GM12872 (cell line): ENCODE data around the gene MXD1.

Source experiments
- CTCF ChIP-seq: IDR thresholded peaks from 3 replicates; pipeline ENCODE4 v1.5.1; 2011; ENCODE audit warnings: low read depth, mild to moderate bottlenecking, low read length, moderate library complexity; ENCODE audit not compliant: insufficient read depth

The MXD1 gene

GRCh38 chr2:69945441-69945840 lies 30.5 kb downstream of the MXD1 start:
- no peak for TF ChIP-seq CTCF

GRCh38 chr2:69945941-69946340 lies 31.0 kb downstream of the MXD1 start:
- TF ChIP-seq CTCF: no peak

- TF ChIP-seq CTCF: peak; percentile 10; the same call in 1 of the 3 replicates
Measured at GRCh38 chr2:69946351-69947324, 31.7 kb downstream of the MXD1 start.

GRCh38 chr2:69947325-69947931 lies 32.5 kb downstream of the MXD1 start:
- no peak for TF ChIP-seq CTCF

- TF ChIP-seq CTCF: no peak
Measured at GRCh38 chr2:69948032-69948962, 33.4 kb downstream of the MXD1 start.

- no peak for TF ChIP-seq CTCF
Measured at GRCh38 chr2:69948963-69949645, 34.2 kb downstream of the MXD1 start.

GRCh38 chr2:69950241-69950640 lies 35.3 kb downstream of the MXD1 start:
- TF ChIP-seq CTCF: no peak
